A673 (cell line): ENCODE data around the gene BTRC. TPM values are rescaled to one million over a fixed set of nuclear protein-coding genes. Genes with fewer than 3 reads are reported as not detected.
A peak's percentile ranks its signal among the peaks of the same experiment; 100 is the strongest.

ENCODE experiments used
- BruUV-seq: library from RNA; stranded (reverse); fragments of 400-500 nt; replicated peaks from 2 replicates; lab custom pipeline; 2021; lab: Mats Ljungman, UMichigan
- CTCF ChIA-PET: fragments of 300-600 bp; sonication (Branson Sonifier 250); formaldehyde crosslinking; loops from one replicate; lab custom pipeline; 2022; ENCODE audit warnings: antibody characterized with exemption; lab: Charles Lee
- POLR2A ChIA-PET: fragments of 300-600 bp; sonication (Branson Sonifier 250); formaldehyde crosslinking; loops from one replicate; lab custom pipeline; 2022; ENCODE audit warnings: antibody characterized with exemption; ENCODE audit not compliant: low non-redundant PET; lab: Charles Lee
- DNase-seq: peaks from one replicate; pipeline ENCODE4 v3.0.0-alpha.2; 2015; ENCODE audit warnings: low spot score
- H3K27ac ChIP-seq: fragments of 200-600 bp; sonication (generic); 2 replicates; pipeline ENCODE4 v1.5.1; 2016; ENCODE audit warnings: mixed run types, low read depth, mild to moderate bottlenecking, mixed read lengths, antibody characterized with exemption, low read length; ENCODE audit not compliant: poor library complexity, severe bottlenecking
- H3K27me3 ChIP-seq: fragments of 200-600 bp; sonication (generic); replicated peaks from 2 replicates; pipeline ENCODE4 v1.6.1; 2017; ENCODE audit warnings: mixed run types, low read depth, mild to moderate bottlenecking, mixed read lengths, antibody characterized with exemption, low read length; ENCODE audit not compliant: insufficient read depth, poor library complexity
- H3K36me3 ChIP-seq: fragments of 200-600 bp; sonication (generic); 2 replicates; pipeline ENCODE4 v1.6.1; 2016; ENCODE audit warnings: mixed run types, mild to moderate bottlenecking, mixed read lengths, antibody characterized with exemption, low read length; ENCODE audit not compliant: insufficient read depth, poor library complexity, severe bottlenecking
- H3K4me1 ChIP-seq: fragments of 200-600 bp; sonication (generic); 2 replicates; pipeline ENCODE4 v1.6.1; 2017; ENCODE audit warnings: mixed run types, mild to moderate bottlenecking, mixed read lengths, antibody characterized with exemption, low read length; ENCODE audit not compliant: insufficient read depth, poor library complexity, severe bottlenecking
- H3K4me3 ChIP-seq: fragments of 200-600 bp; sonication (generic); 2 replicates; pipeline ENCODE4 v1.5.1; 2016; ENCODE audit warnings: low read depth, mixed run types, mild to moderate bottlenecking, mixed read lengths, low read length; ENCODE audit not compliant: poor library complexity, severe bottlenecking
- H3K9me3 ChIP-seq: fragments of 200-600 bp; sonication (generic); 2 replicates; pipeline ENCODE4 v1.6.1; 2016; ENCODE audit warnings: mixed run types, low read depth, mild to moderate bottlenecking, mixed read lengths, antibody characterized with exemption, low read length; ENCODE audit not compliant: poor library complexity, severe bottlenecking
- EZH2 ChIP-seq: fragments of 200-600 bp; sonication (generic); IDR thresholded peaks from 2 replicates; pipeline ENCODE4 v1.6.1; 2017; ENCODE audit warnings: borderline replicate concordance, low read depth, mild to moderate bottlenecking, mixed read lengths, antibody characterized with exemption, low read length; ENCODE audit not compliant: poor library complexity, severe bottlenecking
- intact Hi-C: fragments of 100-400 bp; cut with micrococcal nuclease; formaldehyde crosslinking; loops from one replicate; pipeline ENCODE4 v1.10.0; 2022; ENCODE audit not compliant: unreplicated experiment
- total RNA-seq: library from RNA; stranded (reverse); gene quantifications from 2 replicates; pipeline ENCODE4 v1.2.3, GENCODE V29; 2021
- TF ChIP-seq, protein P1 (sequence below): fragments of 300-800, 200-600 bp; sonication (generic); conservative IDR thresholded peaks from 2 replicates; pipeline ENCODE4 v1.5.1; 2017; ENCODE audit warnings: low read depth, mild to moderate bottlenecking, antibody characterized with exemption, low read length, moderate library complexity, mixed read lengths

The BTRC gene
- total RNA-seq, 1 experiment from 2014 or later: 22.6 TPM

DNA sequence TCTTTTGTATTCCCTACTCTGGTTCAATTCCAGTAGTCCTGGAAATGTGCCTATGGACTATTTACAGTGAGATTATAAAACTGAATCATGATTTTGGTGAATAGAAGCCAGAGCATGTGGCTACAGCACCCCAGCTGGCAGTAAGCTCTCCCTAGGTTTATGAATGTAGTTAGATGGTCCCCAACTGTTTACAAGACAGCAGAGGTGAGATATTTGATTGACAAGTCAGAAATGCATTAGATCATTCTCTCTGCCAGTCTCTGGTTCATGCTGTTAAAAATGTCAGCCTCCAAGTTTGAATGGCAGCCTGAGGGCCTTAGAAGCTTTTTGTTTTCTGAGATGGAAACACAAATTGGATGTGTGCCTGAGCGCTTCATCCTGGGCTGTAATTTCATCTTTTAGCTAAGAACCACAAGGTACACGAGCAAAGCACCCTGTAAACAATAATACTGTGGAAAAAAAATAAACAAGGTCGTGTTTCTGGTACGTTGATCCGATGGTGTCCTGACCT lies 85.0 kb downstream of the BTRC start:
- Histone ChIP-seq H3K4me3 (no peak overlapping the region), H3K27me3 (no peaks in the 10 kb centered on the region), H3K4me1 (peaks cover 8% of the 10 kb centered on the region), H3K27ac (no peak overlapping the region), H3K36me3 (no peaks in the 10 kb centered on the region), H3K9me3 (no peaks in the 10 kb centered on the region)
- intact Hi-C loops: no loop called here
- no peak for DNase-seq
- CTCF ChIA-PET: interaction anchor here (1.3 kb wide), 1 partner anchor 141 kb away, joined by 3 read pairs; no protein-coding TSS in a partner anchor
- BruUV-seq: no TSS peak
- POLR2A ChIA-PET: no interaction called here
- no peak for TF ChIP-seq EZH2
- TF ChIP-seq, protein P1, sequence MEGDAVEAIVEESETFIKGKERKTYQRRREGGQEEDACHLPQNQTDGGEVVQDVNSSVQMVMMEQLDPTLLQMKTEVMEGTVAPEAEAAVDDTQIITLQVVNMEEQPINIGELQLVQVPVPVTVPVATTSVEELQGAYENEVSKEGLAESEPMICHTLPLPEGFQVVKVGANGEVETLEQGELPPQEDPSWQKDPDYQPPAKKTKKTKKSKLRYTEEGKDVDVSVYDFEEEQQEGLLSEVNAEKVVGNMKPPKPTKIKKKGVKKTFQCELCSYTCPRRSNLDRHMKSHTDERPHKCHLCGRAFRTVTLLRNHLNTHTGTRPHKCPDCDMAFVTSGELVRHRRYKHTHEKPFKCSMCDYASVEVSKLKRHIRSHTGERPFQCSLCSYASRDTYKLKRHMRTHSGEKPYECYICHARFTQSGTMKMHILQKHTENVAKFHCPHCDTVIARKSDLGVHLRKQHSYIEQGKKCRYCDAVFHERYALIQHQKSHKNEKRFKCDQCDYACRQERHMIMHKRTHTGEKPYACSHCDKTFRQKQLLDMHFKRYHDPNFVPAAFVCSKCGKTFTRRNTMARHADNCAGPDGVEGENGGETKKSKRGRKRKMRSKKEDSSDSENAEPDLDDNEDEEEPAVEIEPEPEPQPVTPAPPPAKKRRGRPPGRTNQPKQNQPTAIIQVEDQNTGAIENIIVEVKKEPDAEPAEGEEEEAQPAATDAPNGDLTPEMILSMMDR: no peak

DNA sequence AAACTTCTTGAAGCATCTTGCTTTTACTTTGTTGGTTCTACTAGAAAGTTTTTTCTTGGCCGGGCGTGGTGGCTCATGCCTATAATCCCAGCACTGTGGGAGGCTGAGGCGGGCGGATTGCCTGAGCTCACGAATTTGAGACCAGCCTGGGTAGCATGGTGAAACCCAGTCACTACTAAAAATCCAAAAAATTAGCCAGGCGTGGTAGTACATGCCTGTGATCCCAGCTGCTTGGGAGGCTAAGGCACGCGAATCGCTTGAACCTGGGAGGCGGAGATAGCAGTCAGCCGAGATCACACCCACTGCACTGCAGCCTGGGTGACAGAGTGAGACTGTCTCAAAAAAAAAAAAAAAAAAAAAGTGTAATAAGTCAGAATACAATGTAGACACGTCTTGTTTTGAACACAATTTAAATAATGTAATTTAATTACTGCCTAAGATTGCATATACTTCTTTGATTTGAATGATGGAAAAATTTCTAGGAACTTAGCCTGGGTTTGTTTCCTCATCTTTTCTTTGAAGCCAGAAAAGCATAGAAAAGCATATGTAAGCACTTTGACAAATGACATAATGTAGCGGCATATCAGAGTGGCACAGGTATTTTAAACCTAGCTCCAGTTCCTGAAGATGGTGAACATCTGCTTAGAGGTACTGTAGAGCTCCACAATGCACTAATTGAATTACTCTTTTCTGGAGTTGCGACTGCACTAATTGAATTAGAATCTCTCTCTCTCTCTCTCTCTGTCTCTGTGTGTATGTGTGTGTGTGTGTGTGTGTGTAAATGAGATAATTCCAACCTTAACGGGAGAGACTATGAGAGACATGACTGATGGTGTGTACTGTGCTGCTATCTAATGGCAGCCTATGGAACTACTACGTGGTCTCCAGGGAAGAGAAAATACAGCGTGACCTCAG lies 87.8 kb downstream of the BTRC start:
- CTCF ChIA-PET: interaction anchor here (0.6 to 1.2 kb wide), 7 partner anchors 49 to 228 kb away, joined by 3 to 8 read pairs (median 3); no protein-coding TSS in a partner anchor
- peaks cover 8% of the 10 kb centered on the region for H3K4me1 ChIP-seq
- BruUV-seq: no TSS peak
- DNase-seq: peak; percentile 84
- no peaks in the 10 kb centered on the region for H3K9me3 ChIP-seq
- no peak overlapping the region for H3K27ac ChIP-seq
- intact Hi-C loops: loop anchor here (2.0 to 5.0 kb wide), 3 partner anchors 149 to 229 kb away; no protein-coding TSS in a partner anchor
- H3K27me3 ChIP-seq: no peaks in the 10 kb centered on the region
- H3K4me3 ChIP-seq: no peak overlapping the region
- POLR2A ChIA-PET: no interaction called here
- H3K36me3 ChIP-seq: no peaks in the 10 kb centered on the region
- TF ChIP-seq, protein P1: peak; percentile 75
- no peak for TF ChIP-seq EZH2

DNA sequence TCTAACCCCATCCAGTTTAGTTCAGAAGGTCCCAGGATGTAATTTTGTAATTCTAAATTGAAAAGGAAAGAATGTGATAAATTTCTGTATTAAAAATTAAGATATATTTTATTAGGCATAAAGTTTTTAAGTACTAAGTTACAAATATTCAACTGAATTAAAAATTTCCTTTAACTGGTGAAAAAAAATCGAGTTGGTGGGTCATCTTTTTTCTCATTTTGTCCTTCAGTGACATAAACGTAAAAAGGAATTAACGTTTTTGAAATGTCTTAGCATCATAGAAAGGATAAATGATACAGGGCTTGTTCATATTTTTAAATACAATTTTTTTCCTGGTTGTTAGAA lies 88.5 kb downstream of the BTRC start:
- intact Hi-C loops: loop anchor here (2.0 to 5.0 kb wide), 3 partner anchors 150 to 230 kb away; no protein-coding TSS in a partner anchor
- Histone ChIP-seq H3K9me3 (no peaks in the 10 kb centered on the region), H3K4me1 (peaks cover 8% of the 10 kb centered on the region), H3K4me3 (no peak overlapping the region), H3K27me3 (no peaks in the 10 kb centered on the region), H3K36me3 (no peaks in the 10 kb centered on the region), H3K27ac (no peak overlapping the region)
- TF ChIP-seq, protein P1: no peak
- TF ChIP-seq EZH2: no peak
- no peak for DNase-seq
- ChIA-PET POLR2A (no interaction called here), CTCF (interaction anchor here (0.8 kb wide), 1 partner anchor 49 kb away, joined by 8 read pairs; no protein-coding TSS in a partner anchor)
- no TSS peak for BruUV-seq
